ENCODE data around the gene TIPRL. TPM values are rescaled to one million over a fixed set of nuclear protein-coding genes. Genes with fewer than 3 reads are reported as not detected.

The TIPRL gene
- total RNA-seq, 2 donors from 2014 or later = 29.3 to 30.9 TPM

- Mint-ChIP-seq H3K4me3 (no peak overlapping the region), H3K27ac (no peak overlapping the region), H3K36me3 (ENCODE audit: low read depth) (peaks cover 83% of the 10 kb centered on the region), H3K27me3 (ENCODE audit: insufficient read depth) (no peaks in the 10 kb centered on the region), H3K9me3 (no peaks in the 10 kb centered on the region), H3K4me1 (peaks cover 11% of the 10 kb centered on the region)
- Histone ChIP-seq H3K4me3 (ENCODE audit: low read length) (no peak overlapping the region), H3K36me3 (ENCODE audit: control insufficient read depth, insufficient read depth, low read length) (peaks cover 75% of the 10 kb centered on the region), H3K4me1 (ENCODE audit: control insufficient read depth, insufficient read depth, low read length) (no peaks in the 10 kb centered on the region), H3K9ac (ENCODE audit: extremely low read depth, low read length, poor library complexity, severe bottlenecking) (no peak overlapping the region), H3K27ac (ENCODE audit: low read depth, low read length) (no peak overlapping the region), H3K27me3 (ENCODE audit: control insufficient read depth, insufficient read depth, low read length, poor library complexity, severe bottlenecking) (no peaks in the 10 kb centered on the region), H3K9me3 (ENCODE audit: control insufficient read depth, low read length) (no peaks in the 10 kb centered on the region)
- WGBS, 2 experiments (ENCODE audit: insufficient coverage in 1 of 2, insufficient read length in 1 of 2) = 85% methylated on average over 2 of the region's 2 CpGs; no CpG with 5 or more reads in 1 of the 2 experiments
- no peak for TF ChIP-seq CTCF (conservative IDR thresholded peaks at IDR 0.05)
- DNase-seq = no peak
Measured at GRCh38 chr1:168243198-168243597, 64.4 kb downstream of the TIPRL start.

GRCh38 chr1:168243636-168244212 is 65.0 kb downstream of the TIPRL start:
- no peaks in the 10 kb centered on the region for H3K9me3 Mint-ChIP-seq
- H3K4me3 Mint-ChIP-seq = no peak overlapping the region
- Histone ChIP-seq H3K9me3 (ENCODE audit: control insufficient read depth, low read length) (no peaks in the 10 kb centered on the region), H3K4me1 (ENCODE audit: control insufficient read depth, insufficient read depth, low read length) (no peaks in the 10 kb centered on the region), H3K9ac (ENCODE audit: extremely low read depth, low read length, poor library complexity, severe bottlenecking) (no peak overlapping the region), H3K27me3 (ENCODE audit: control insufficient read depth, insufficient read depth, low read length, poor library complexity, severe bottlenecking) (no peaks in the 10 kb centered on the region), H3K27ac (ENCODE audit: low read depth, low read length) (no peak overlapping the region), H3K36me3 (ENCODE audit: control insufficient read depth, insufficient read depth, low read length) (peaks cover 71% of the 10 kb centered on the region), H3K4me3 (ENCODE audit: low read length) (no peak overlapping the region)
- peaks cover 11% of the 10 kb centered on the region for H3K4me1 Mint-ChIP-seq
- no peak overlapping the region for H3K27ac Mint-ChIP-seq
- TF ChIP-seq CTCF (conservative IDR thresholded peaks at IDR 0.05) = no peak
- 90 to 91% methylated on average over 3 of the region's 3 CpGs for WGBS, 2 experiments (ENCODE audit: insufficient coverage in 1 of 2, insufficient read length in 1 of 2)
- H3K36me3 Mint-ChIP-seq (ENCODE audit: low read depth) = peaks cover 87% of the 10 kb centered on the region
- H3K27me3 Mint-ChIP-seq (ENCODE audit: insufficient read depth) = no peaks in the 10 kb centered on the region
- DNase-seq = no peak

DNA sequence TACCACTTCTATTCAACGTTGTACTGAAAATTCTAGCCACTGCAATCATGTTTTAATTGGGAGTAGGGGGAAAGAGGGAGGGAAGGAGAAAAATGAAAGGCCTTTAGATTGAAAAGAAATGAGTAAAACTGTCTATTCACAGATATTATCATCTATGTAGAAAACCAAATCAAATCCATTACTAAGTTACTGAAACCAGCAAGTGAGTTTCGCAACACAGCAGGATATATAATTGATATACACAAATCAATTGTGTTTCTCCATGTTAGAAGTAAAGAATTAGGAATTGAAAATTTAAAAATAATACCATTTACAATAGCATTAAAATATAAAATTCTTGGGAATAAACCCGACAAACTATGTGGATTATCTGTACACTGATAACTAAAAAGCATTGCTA is 66.3 kb downstream of the TIPRL start:
- Mint-ChIP-seq H3K36me3 (ENCODE audit: low read depth) (peaks cover 83% of the 10 kb centered on the region), H3K9me3 (no peaks in the 10 kb centered on the region), H3K4me3 (no peak overlapping the region), H3K27ac (no peak overlapping the region), H3K27me3 (ENCODE audit: insufficient read depth) (no peaks in the 10 kb centered on the region), H3K4me1 (peaks cover 17% of the 10 kb centered on the region)
- no peaks in the 10 kb centered on the region for H3K4me1 ChIP-seq (ENCODE audit: control insufficient read depth, insufficient read depth, low read length)
- H3K9me3 ChIP-seq (ENCODE audit: control insufficient read depth, low read length) = no peaks in the 10 kb centered on the region
- WGBS, 2 experiments (ENCODE audit: insufficient coverage in 1 of 2, insufficient read length in 1 of 2) = 94% methylated on average over 3 of the region's 3 CpGs; no CpG with 5 or more reads in 1 of the 2 experiments
- no peak for DNase-seq
- peaks cover 71% of the 10 kb centered on the region for H3K36me3 ChIP-seq (ENCODE audit: control insufficient read depth, insufficient read depth, low read length)
- no peaks in the 10 kb centered on the region for H3K27me3 ChIP-seq (ENCODE audit: control insufficient read depth, insufficient read depth, low read length, poor library complexity, severe bottlenecking)
- no peak overlapping the region for H3K27ac ChIP-seq (ENCODE audit: low read depth, low read length)
- no peak for TF ChIP-seq CTCF (conservative IDR thresholded peaks at IDR 0.05)
- H3K4me3 ChIP-seq (ENCODE audit: low read length) = no peak overlapping the region
- no peak overlapping the region for H3K9ac ChIP-seq (ENCODE audit: extremely low read depth, low read length, poor library complexity, severe bottlenecking)

Measured in endodermal cell (in vitro differentiated cells).